H9 (cell line): ENCODE measurements around the gene NDUFS6. TPM values are rescaled to one million over a fixed set of nuclear protein-coding genes. Genes with fewer than 3 reads are reported as not detected.

Source experiments
- DNase-seq: peaks from one replicate; pipeline ENCODE4 v3.0.0-alpha.2; 2017
- H2AFZ ChIP-seq: one replicate; pipeline ENCODE4 v1.6.1; 2013; ENCODE audit warnings: mild to moderate bottlenecking, low read length, control low read depth, moderate library complexity
- H2AK5ac ChIP-seq: 2 replicates; pipeline ENCODE4 v1.6.1; 2013; ENCODE audit warnings: low read length, control low read depth, mixed read lengths; ENCODE audit not compliant: insufficient read length
- H2BK120ac ChIP-seq: one replicate; pipeline ENCODE4 v1.6.1; 2013; ENCODE audit warnings: low read depth, mild to moderate bottlenecking, low read length, control low read depth, inconsistent platforms; ENCODE audit not compliant: poor library complexity, severe bottlenecking
- H2BK12ac ChIP-seq: 2 replicates; pipeline ENCODE4 v1.6.1; 2013; ENCODE audit warnings: low read length, control low read depth, mixed read lengths, low read depth; ENCODE audit not compliant: insufficient read length
- H2BK15ac ChIP-seq: 2 replicates; pipeline ENCODE4 v1.6.1; 2013; ENCODE audit warnings: low read depth, low read length, control low read depth
- H2BK20ac ChIP-seq: one replicate; pipeline ENCODE4 v1.6.1; 2013; ENCODE audit warnings: low read depth, mild to moderate bottlenecking, low read length, control low read depth, inconsistent platforms; ENCODE audit not compliant: poor library complexity, severe bottlenecking
- H2BK5ac ChIP-seq: 2 replicates; pipeline ENCODE4 v1.6.1; 2013; ENCODE audit warnings: low read length, control low read depth, mixed read lengths; ENCODE audit not compliant: insufficient read length
- H3K14ac ChIP-seq: 2 replicates; pipeline ENCODE4 v1.6.1; 2013; ENCODE audit warnings: low read length, control low read depth; ENCODE audit not compliant: insufficient read depth
- H3K18ac ChIP-seq: 2 replicates; pipeline ENCODE4 v1.6.1; 2013; ENCODE audit warnings: low read depth, mild to moderate bottlenecking, mixed read lengths, low read length, control low read depth; ENCODE audit not compliant: insufficient read length
- H3K23ac ChIP-seq: 2 replicates; pipeline ENCODE4 v1.6.1; 2013; ENCODE audit warnings: low read length, control low read depth, mixed read lengths, low read depth; ENCODE audit not compliant: insufficient read length
- H3K23me2 ChIP-seq: 2 replicates; pipeline ENCODE4 v1.6.1; 2013; ENCODE audit warnings: low read depth, mild to moderate bottlenecking, mixed read lengths, low read length, control low read depth; ENCODE audit not compliant: insufficient read length, poor library complexity, severe bottlenecking
- H3K27ac ChIP-seq: 2 replicates; pipeline ENCODE4 v1.5.1; 2013; ENCODE audit warnings: low read length, control low read depth, mixed read lengths, low read depth; ENCODE audit not compliant: insufficient read length
- H3K27me3 ChIP-seq: 2 replicates; pipeline ENCODE4 v1.6.1; 2013; ENCODE audit warnings: low read length, control low read depth, inconsistent platforms; ENCODE audit not compliant: insufficient read depth
- H3K4ac ChIP-seq: 2 replicates; pipeline ENCODE4 v1.6.1; 2013; ENCODE audit warnings: low read depth, mild to moderate bottlenecking, control low read depth, inconsistent platforms, low read length, moderate library complexity
- H3K4me1 ChIP-seq: 2 replicates; pipeline ENCODE4 v1.6.1; 2013; ENCODE audit warnings: low read length, control low read depth, inconsistent platforms; ENCODE audit not compliant: insufficient read depth
- H3K4me2 ChIP-seq: 2 replicates; pipeline ENCODE4 v1.6.1; 2013; ENCODE audit warnings: low read length, control low read depth, mixed read lengths; ENCODE audit not compliant: insufficient read length, insufficient read depth
- H3K56ac ChIP-seq: 2 replicates; pipeline ENCODE4 v1.6.1; 2013; ENCODE audit warnings: low read depth, mild to moderate bottlenecking, mixed read lengths, low read length, control low read depth; ENCODE audit not compliant: insufficient read length
- H3K79me1 ChIP-seq: 2 replicates; pipeline ENCODE4 v1.6.1; 2013; ENCODE audit warnings: low read depth, mild to moderate bottlenecking, moderate library complexity, low read length, control low read depth, inconsistent platforms; ENCODE audit not compliant: insufficient read depth, poor library complexity, severe bottlenecking
- H3K79me2 ChIP-seq: 2 replicates; pipeline ENCODE4 v1.6.1; 2013; ENCODE audit warnings: low read length, control low read depth, inconsistent platforms; ENCODE audit not compliant: insufficient read depth
- H3K9ac ChIP-seq: 2 replicates; pipeline ENCODE4 v1.6.1; 2013; ENCODE audit warnings: low read length, control low read depth, mixed read lengths; ENCODE audit not compliant: insufficient read length; ENCODE audit errors: extremely low read depth
- H3K9me3 ChIP-seq: one replicate; pipeline ENCODE4 v1.6.1; 2013; ENCODE audit warnings: low read depth, low read length, inconsistent platforms; ENCODE audit not compliant: control insufficient read depth
- H3T11ph ChIP-seq: one replicate; pipeline ENCODE4 v1.6.1; 2013; ENCODE audit warnings: mild to moderate bottlenecking, low read length, control low read depth, inconsistent platforms
- H4K20me1 ChIP-seq: one replicate; pipeline ENCODE4 v1.6.1; 2013; ENCODE audit not compliant: control insufficient read depth, insufficient read length, insufficient read depth
- H4K5ac ChIP-seq: 2 replicates; pipeline ENCODE4 v1.6.1; 2013; ENCODE audit warnings: low read depth, mild to moderate bottlenecking, mixed read lengths, low read length, control low read depth; ENCODE audit not compliant: insufficient read length
- H4K8ac ChIP-seq: replicated peaks from 2 replicates; pipeline ENCODE4 v1.6.1; 2013; ENCODE audit warnings: low read length, control low read depth, mixed read lengths, low read depth; ENCODE audit not compliant: insufficient read length
- H4K91ac ChIP-seq: 2 replicates; pipeline ENCODE4 v1.6.1; 2013; ENCODE audit warnings: low read depth, mild to moderate bottlenecking, moderate library complexity, mixed read lengths, low read length, control low read depth; ENCODE audit not compliant: insufficient read length
- H3K27ac Mint-ChIP-seq, 3 experiments: 2 replicates in 2 of 3; 3 replicates in 1 of 3; pipeline ENCODE4 v1.8.0; 2020 to 2021; ENCODE audit warnings: mixed read lengths in 3 of 3, mild to moderate bottlenecking in 1 of 3, moderate library complexity in 1 of 3
- H3K27me3 Mint-ChIP-seq: 2 replicates; pipeline ENCODE4 v1.8.0; 2021; ENCODE audit warnings: low read depth, mild to moderate bottlenecking, moderate library complexity, mixed read lengths
- H3K36me3 Mint-ChIP-seq, 3 experiments: 2 replicates in 2 of 3; 3 replicates in 1 of 3; pipeline ENCODE4 v1.8.0; 2020 to 2021; ENCODE audit warnings: low read depth in 3 of 3, mixed read lengths in 3 of 3; ENCODE audit not compliant: insufficient read depth in 1 of 3
- H3K4me1 Mint-ChIP-seq, 2 experiments: 2 replicates each; pipeline ENCODE4 v1.8.0; 2020; ENCODE audit warnings: mixed read lengths in 2 of 2
- H3K4me3 Mint-ChIP-seq, 2 experiments: 2 replicates in 1 of 2; 3 replicates in 1 of 2; pipeline ENCODE4 v1.8.0; 2020 to 2021; ENCODE audit warnings: mild to moderate bottlenecking in 2 of 2, mixed read lengths in 2 of 2, moderate library complexity in 1 of 2
- H3K9me3 Mint-ChIP-seq, 2 experiments: 2 replicates in 1 of 2; 3 replicates in 1 of 2; pipeline ENCODE4 v1.8.0; 2020; ENCODE audit warnings: mild to moderate bottlenecking in 2 of 2, mixed read lengths in 2 of 2, moderate library complexity in 1 of 2
- CTCF ChIP-seq: fragments of 200-600 bp; sonication (generic); conservative IDR thresholded peaks from 3 replicates; pipeline ENCODE4 v1.8.0; 2021; ENCODE audit warnings: antibody characterized with exemption, mild to moderate bottlenecking
- WGBS: extraction: QIAGEN DNeasy Blood & Tissue Kit; methylation state at CpG from one replicate; pipeline ENCODE4 v1.1.7; 2013; ENCODE audit warnings: missing lambda C conversion rate, low lambda C conversion rate, mixed read lengths; ENCODE audit not compliant: insufficient read length; ENCODE audit errors: extremely low coverage; 5-methylcytosine and 5-hydroxymethylcytosine counted together
- total RNA-seq: library from RNA; stranded (reverse); gene quantifications from 2 replicates; pipeline ENCODE4 v1.2.1, GENCODE V29; 2021

NDUFS6 gene
- total RNA-seq, 1 experiment from 2014 or later = 62.5 TPM

DNA sequence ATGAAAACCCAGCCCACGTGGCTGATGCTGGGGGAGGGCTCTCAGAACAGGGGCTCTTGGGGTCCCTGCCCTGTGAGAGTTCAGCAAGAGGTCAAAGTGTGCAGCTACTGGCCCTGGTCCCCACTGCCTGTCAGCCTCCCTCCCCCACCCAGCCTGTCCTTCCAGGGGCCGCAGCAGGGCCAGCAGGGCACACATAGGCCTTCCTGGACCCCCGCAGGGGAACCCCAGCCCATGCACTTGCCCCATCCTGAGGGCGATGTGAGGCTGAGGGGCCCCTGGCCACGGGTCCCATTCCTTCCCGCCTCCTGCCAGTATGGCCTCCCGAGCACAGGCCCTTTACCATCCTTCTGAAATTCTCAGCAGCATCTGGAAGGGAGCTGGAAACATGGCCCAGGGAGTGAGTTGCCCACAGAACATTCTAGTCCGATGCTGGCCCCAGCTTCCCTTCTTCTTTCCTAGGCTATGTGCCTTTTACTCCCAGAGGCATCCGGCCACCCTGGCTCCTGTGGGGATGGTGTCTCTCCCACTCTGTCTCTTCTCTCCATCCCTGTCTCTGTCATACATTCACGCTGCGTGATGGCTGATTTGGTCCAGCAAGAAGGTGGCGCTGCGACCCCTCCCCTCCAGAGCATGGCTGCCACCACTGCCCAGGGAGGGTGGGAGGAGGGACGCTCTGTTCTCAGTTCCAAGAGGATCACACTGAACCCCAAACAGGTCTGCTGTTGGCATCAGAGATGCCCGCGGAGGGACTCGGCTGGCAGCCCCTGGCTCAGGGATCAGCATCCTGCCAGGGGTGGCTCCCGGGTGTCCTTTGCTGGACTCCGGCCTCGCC lies 21.2 kb upstream of the NDUFS6 start:
- Mint-ChIP-seq H3K36me3 (no peaks in the 10 kb centered on the region; a peak in 1 of 7 replicates), H3K9me3 (peaks cover 8 to 9% of the 10 kb centered on the region in 2 experiments; a peak in 4 of 5 replicates), H3K4me1 (no peaks in the 10 kb centered on the region), H3K4me3 (no peak overlapping the region), H3K27me3 (peaks cover 2% of the 10 kb centered on the region; the same call in 1 of the 2 replicates), H3K27ac (no peak overlapping the region)
- no peak overlapping the region for H3K27ac ChIP-seq
- no peak overlapping the region for H2BK20ac ChIP-seq
- H3K23me2 ChIP-seq = no peaks in the 10 kb centered on the region
- no CpG with 5 or more reads among the region's 20 CpGs for WGBS
- H3K79me1 ChIP-seq = no peaks in the 10 kb centered on the region
- H3T11ph ChIP-seq = no peak overlapping the region
- no peak for DNase-seq
- no peak overlapping the region for H3K56ac ChIP-seq
- H2AK5ac ChIP-seq = no peak overlapping the region
- no peak overlapping the region for H4K91ac ChIP-seq
- H3K14ac ChIP-seq = no peak overlapping the region
- H3K23ac ChIP-seq = no peak overlapping the region
- no peak overlapping the region for H2BK15ac ChIP-seq
- no peak overlapping the region for H4K5ac ChIP-seq
- no peaks in the 10 kb centered on the region for H4K20me1 ChIP-seq
- no peaks in the 10 kb centered on the region for H3K79me2 ChIP-seq
- no peak overlapping the region for H3K9ac ChIP-seq
- no peak overlapping the region for H3K4me2 ChIP-seq
- no peak overlapping the region for H2AFZ ChIP-seq
- no peaks in the 10 kb centered on the region for H3K9me3 ChIP-seq
- H2BK5ac ChIP-seq = no peak overlapping the region
- no peaks in the 10 kb centered on the region for H3K4me1 ChIP-seq
- no peak overlapping the region for H2BK12ac ChIP-seq
- no peaks in the 10 kb centered on the region for H3K27me3 ChIP-seq
- no peak overlapping the region for H3K4ac ChIP-seq
- no peak overlapping the region for H4K8ac ChIP-seq
- no peak overlapping the region for H2BK120ac ChIP-seq
- no peak for TF ChIP-seq CTCF
- no peak overlapping the region for H3K18ac ChIP-seq
